CD4-positive, alpha-beta T cell treated with Interleukin-10 for 1 hour (primary cell): ENCODE results near the gene TRABD2A.
A peak's percentile ranks its signal among the peaks of the same experiment; 100 is the strongest.

Experiments
- DNase-seq: peaks from one replicate; pipeline ENCODE4 v3.0.0-alpha.2; 2020

TRABD2A gene

DNA sequence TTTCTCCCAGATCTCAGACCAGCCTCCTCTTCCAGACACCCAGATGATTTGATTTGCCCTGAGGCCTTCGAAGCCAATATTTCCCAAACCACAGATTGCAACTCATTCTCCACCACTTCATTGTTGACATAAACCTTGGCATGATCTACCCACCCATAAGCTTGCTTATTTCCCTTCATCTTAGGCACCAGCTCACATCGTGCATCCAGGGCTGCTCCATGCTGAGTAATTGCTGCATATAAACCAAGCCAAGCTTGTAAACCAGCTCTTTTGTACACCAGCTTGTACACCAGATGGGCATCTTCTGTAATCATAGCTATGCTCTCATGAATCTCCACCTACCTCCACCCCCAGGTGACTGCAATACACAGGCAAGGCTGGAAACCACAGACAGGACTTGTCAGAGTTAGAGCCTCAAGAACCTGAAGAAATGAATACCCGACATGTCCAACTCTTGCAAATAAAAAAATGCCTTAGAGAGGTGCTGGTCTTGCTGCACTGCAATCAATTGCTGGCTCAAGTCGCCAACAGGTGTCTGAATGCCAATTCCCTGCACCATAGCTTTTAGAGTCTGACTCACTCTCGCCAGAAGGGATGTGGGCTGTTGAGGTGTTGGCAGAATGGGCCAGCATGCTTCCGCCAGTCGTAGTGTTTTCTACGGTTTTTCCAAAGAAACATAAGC lies 31.5 kb downstream of the TRABD2A start:
- DNase-seq: peak; percentile 62

DNA sequence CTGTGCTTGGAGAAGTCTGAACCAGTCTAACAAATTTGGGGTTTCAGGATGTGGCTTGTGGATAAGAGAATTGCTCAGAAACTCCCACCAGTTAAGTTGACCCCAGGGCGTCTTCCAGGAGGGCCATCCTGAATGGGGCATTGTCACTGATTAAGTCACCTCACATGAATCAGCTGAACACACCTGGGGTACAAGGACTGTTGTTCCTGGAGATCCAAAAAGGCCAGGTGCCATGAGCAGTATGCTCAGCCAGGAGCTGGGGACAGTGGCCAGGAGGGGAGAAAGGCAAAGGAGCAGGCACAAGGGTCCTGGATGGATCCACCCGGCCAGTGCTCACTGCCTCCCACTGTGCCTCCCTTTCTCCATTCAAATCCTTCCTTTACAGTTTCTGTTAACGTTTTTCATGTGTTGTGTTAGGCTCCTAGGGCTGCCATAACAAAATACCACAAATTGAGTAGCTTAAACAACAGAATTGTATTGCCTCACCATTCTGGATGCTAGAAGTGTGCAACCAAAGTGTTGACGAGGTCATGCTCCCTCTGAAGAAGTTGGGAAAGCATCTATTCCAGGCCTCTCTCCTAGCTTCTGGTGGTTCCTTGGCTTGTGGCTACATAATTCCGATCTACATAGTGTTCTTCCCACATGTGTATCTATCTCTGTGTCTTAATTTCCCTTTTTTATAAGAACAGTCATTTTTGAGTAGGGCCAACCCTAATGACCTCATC lies 33.4 kb downstream of the TRABD2A start:
- no peak for DNase-seq

DNA sequence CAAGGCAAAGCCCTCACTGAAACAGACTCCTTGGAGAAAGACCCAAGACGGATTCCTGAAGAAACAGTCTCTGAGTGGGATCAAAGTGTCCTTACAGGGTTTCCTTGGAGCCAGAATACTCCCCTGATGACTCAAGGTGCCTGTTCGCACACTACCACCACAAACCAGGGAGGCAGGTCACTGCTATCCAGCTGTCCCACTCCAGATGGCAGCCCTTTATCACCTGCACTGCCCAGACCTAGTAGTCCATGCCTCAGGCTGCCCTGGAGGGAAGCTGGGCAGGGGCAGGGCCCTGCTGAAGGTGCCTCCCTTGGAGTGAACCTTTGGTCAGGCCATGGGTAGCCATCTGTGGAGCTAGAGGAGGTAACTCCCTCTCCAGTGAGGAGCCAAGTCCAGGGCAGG lies 34.1 kb downstream of the TRABD2A start:
- DNase-seq: no peak

DNA sequence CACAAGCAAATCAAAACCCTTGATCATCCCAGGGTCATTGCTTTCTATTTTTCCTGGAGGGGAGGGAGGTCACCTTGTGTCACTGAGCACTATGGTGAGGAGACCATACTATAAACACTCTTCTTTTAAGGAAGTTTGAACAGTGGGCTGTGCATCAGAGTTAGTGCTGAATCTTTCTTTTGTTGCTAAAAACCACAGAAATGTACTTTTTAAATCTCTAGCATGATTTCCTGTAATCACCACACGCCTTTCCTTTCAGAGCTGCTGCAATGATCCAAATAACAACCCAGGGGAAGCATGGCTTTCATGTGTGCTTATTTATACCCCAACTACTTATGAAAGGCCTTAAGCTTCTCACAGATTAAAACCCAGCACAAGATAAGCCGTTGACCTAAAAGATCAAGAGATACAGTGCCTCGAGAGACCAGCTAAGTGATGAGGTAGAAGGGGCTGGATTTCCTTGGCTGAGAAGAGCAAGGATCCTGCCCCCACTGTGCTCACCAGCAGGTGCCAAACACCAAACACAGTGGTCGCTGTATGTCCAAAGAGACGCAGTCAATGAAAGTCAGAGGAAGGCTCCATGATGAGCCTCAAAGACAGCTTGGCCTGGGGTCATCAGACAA lies 34.7 kb downstream of the TRABD2A start:
- peak; percentile 83 for DNase-seq

DNA sequence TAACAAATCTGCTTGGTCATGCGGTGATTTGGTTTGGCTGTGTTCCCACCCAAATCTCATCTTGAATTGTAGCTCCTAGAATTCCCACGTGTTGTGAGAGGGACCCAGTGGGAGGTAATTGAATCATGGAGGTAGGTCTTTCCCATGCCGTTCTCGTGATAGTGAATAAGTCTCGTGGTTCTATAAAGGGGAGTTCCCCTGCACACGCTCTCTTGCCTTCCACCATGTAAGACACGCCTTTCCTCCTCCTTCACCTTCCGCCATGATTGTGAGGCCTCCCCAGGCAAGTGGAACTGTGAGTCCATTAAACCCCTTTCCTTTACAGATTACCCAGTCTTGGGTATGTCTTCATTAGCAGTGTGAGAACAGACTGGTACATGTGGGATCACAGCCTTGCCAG lies 36.7 kb downstream of the TRABD2A start:
- DNase-seq: no peak

DNA sequence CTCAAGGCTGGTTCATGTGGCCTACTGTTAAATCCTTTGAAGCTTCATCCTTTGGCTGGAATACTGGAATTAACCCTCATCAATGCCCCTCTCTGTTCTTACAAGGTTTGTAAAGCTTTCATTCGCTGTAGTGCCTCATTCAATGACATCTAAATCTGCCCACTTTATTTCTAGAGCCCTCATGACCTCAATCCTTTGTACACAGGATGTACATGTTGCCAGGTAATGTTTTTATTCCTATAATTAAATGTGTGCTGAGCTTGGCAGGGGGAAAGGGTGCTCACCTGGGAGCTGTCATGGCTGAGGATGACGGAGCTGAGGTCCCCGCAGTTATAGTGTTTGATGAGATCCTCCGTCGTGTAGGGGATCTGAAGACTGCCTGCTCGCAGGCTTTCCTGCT lies 39.3 kb downstream of the TRABD2A start:
- DNase-seq: no peak

DNA sequence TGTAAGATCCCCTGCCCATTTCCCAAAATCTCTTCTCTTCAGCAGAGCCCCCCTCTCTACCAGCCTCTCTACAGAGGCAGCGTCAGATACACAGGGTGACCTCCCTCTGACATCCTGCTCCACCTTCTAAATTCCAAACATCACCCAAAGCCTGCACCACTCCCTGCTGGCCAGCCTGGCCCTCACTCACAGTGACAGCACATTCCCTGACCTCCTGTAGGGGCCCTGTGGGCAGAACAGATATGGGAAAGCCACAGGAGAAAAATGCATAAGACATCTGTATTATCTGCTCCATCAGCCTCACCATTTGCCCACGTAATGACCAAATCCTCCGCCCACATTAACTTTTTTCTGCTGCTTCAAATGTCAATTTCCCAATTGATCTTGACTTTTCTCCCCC lies 40.6 kb downstream of the TRABD2A start:
- DNase-seq: no peak

DNA sequence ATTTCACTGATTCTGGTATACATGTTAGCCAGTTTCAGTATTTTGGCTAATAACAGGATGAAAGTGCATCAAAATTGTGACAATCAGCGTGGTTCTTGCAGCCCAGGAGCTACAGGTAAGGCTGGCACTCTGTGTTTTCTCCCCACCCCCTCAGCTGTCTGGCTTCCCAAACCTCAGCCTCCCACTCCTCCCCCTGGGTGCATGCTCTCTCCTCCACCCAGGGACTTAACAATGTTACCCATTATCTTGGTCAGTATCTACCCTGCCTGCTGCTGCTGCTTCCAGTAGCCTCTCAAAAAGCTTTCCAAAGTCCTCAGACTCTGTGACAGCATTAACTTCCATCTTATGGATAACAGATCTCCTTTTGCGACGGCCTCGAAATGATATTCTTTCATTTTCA lies 41.0 kb downstream of the TRABD2A start:
- no peak for DNase-seq

DNA sequence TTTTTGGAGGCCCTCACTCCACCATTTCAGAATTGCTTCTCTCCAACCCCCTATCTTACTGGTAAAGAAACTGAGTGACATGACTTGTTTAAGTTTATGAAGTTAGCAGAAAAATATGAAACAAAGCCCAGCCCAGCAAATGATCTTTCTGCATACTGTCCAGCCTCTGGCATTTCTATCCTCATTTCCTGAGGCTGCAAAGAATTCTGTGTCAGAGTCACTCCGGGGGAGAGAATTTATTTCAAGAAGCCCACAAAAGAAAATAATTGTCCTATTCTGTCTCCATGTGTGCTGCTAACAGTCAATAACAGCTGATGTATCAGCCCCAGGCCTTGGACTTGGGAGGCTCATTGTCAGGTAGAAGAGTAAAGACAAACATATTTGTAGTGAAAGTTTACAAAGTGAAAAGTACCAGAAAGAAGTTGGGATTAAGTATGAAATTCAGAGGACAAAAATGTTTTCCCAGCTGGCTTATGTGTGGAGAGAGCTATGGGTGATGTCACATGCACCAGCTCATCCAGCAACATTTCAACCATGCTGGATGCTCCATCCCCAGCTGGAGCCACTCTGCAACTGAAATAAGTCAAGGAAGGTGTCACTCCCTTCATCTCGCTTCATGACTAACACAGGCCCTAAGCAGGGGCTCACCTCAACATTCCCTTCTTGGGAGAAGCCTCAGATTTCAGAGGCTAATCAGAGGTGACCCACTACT lies 42.3 kb downstream of the TRABD2A start:
- no peak for DNase-seq

DNA sequence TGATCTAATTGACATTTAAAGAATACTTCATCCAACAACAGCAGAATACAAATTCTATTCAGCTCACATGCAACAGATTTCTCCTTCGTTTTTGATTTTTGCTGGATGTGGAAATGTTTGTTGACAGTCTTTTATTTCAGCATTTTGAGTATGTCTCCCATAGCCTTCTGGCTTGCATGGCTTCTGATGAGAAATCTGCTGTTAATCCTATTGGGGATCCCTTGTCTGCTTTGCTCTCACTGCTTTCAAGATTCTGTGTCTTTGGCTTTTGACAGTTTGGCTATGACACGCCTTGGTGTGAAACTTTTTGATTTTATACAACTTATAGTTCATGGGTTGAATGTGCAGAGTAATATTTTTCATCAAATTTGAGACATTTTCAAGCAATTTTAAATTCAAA lies 44.7 kb downstream of the TRABD2A start:
- DNase-seq: no peak

DNA sequence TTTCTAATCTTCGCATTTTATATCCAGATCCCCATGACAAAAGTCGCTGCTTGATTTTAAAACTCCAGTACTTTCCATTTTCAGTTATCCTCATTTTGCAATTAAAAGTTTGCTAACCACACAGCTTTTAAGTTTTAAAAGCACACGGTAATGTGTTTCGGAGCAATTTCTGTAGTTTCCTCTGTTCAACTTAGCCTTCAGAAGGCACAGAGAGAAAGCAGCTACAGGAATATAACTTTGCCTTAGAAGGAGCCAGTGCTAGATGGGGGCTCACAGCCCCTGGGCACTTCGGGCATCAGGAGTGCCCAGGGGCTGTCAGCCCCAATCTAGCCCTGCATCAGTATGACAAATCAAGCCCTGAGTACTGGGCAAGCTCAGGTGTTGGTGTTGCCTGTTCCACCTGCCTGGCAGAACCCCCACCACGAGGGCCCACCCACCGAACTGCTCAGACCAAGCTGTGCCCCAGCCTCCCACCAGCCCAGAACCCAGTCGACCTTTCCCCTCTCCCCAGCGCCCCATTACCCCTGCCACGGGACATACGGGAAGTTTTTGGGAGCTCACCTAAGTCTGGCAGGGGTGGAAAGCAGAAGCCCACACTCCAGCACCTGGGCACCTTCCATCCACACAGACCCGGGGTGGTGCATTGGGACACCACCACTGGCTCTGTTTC lies 47.3 kb downstream of the TRABD2A start:
- no peak for DNase-seq

DNA sequence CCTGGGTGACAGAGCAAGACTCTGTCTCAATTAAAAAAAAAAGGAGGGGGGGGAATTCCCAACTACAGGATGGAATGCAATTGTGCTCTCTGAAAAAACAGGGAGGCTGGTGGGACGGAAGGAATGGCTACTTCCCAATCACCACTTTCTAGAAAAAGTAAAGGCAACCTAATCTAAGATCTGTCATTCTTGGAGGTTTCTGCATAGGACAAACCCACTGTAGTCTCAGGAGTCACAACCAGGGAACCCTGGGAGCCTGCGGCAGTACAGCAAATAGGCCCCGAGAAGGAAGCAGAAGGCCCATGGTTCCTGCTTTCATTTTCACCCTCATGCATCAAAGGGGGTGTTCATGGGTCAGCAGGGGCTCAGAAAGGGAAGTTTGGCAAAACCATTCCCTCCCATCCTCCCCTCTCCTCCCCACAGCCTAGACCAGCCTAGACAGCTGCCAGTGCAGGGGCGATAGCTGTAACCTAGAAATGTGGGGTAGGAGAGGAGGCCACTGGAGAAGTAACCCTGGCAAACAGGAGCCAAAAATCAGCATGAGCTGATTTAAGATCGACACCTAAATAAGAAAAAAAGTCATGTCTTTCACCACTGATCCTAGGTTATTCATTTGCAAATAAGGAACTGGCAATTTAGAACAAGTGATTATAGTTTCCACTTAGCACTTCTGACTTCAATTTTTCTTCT lies 48.0 kb downstream of the TRABD2A start:
- DNase-seq: peak; percentile 41

DNA sequence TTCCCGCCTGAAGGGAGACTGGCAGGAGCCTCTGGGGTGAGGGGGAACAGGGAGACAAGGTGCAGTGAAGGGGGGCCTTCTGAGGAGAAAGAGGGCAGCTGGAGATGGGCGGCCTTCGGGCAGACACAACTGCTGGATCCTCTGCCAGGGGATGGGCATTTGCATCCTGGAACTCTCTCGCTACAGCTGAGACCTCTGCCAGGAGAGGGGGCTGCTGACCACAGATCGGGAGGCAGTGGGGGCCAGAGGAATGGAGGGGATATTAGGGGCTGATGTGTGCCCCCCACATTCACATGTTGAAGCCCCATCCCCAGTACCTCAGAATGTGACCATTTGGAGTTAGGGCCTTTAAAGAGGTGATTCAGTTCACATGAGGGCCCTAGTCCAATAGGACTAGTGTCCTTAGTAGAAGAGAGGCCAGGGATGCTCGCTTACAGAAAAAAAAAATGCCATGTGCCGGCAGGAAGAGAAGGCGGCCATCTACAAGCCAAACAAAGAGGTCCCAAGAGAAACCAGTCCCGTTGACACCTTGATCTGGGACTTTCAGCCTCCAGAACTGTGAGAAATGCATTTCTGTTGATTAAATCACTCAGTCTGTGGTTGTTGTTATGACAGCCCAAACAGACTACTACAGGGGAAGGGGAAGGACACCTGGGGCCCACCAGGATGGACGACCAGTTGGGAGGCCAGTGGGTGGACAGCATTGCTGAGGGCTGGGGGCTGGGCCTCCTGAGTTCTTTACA lies 50.0 kb downstream of the TRABD2A start:
- no peak for DNase-seq

DNA sequence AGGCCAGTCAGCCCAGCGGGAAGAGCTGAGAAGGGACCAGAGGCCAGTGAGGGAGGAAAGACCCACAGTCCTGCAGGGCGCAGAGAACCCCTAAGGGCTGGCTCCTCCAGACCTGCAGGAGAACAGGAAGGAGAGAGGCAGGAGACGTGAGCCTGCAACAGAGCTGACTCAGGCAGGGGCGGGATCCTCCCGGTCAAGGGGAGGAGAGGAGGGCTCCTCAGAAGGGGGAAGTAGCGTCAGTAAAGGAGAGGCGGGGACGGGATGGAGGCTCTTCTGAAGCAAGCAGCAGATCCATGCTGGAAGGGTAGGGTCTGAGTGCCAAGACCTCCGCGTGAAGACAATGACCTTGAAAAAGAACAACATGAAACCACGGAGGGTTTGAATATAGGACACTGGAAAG lies 50.8 kb downstream of the TRABD2A start:
- DNase-seq: no peak

DNA sequence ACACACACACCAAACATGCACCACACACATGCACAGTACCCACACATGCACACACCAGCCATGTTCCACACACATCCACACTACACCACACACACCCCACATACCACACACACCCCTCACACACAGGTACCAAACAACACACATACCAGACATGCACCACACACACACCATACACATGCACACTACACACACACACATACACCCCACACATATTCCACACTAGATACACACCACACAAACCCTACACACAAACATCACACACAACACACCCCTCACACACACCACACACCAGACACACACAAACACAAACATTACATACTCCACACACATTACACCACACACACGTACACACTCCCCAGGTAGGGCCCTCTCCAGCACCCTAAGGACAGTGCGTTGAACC lies 51.2 kb downstream of the TRABD2A start:
- DNase-seq: no peak

DNA sequence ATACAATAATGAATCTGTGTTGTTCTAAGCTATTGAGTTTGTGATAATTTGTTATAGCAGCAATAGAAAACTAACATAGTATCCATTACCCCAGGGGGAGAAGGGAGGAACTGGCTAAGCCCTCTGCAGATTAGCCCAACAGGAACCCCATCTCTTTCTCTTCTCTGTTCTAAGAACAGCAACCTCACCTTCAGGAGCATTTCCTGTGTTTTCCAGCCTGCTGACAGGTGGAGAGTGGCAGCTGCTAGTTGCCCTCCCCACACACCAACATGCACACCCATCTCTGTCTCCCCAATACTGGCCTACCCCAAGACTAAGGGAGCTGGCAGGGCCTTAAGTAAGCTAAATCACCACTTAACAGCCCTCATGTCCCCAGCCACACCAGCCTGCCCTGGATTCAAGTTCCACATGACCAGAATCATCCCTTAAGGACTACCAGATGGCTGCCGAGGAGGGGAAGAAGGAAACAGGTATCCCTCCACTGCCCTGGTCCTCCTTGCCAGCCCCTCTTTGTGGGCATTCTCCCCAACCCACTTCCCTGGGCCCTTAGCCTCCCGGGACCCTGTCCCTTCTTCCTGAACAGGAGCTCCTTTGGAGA lies 52.8 kb downstream of the TRABD2A start:
- no peak for DNase-seq

DNA sequence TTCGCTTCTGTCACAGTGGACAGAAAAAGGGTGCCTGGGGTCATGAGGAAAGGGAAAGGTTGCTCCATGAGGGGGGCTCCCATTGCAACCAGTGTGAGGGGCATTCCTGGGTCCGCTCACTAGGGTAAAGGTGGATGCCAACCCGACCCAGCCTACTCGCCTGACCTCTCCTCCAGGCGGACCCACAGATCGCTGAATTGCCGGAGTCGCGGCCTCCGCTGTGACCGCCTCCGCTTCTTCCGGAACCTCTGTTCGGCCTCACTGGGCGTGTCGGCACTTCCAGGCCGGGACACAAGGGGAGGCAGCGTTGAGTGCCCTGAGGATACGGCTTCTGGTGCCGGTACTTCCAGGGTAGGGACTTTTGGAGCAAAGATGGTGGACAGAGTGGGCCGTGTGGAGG lies 57.1 kb downstream of the TRABD2A start:
- no peak for DNase-seq

DNA sequence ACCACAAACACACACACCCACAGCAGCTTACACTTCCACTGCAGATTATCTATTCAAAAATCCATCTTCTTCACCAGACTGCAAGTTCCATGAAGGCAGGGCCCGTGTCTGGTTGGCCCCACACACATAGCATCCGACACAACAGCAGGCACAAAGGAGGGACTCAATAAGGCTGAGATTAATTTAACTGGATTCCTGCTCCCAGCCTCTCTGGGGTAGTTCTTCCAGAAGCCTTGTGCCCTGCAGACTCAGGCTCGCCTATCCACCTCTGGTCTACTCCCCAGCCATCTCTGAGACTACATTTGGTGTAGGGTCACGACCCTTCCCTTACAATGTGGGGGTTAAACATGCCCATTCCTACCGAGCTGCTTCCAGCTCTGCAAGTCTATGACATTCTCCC lies 57.7 kb downstream of the TRABD2A start:
- DNase-seq: no peak

DNA sequence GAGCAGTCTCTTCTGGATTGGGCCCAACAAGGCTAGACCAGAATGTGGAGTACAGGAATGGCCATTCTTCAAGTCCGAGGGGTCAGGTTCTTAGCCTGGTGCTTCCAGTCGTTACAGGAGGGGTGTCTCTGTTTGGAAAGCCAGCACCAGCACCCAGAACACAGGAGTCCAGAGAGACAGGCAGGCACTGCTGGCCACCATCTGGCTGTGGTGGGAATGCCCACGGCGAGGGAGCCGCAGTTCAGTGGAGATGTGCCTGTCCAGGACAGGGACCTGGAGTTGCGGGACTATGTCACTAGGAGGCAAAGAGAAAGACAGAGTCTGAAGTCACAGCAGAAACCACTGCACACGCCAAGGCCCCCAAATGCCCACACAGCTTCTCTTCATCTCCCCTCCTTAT lies 59.1 kb downstream of the TRABD2A start:
- DNase-seq: no peak

DNA sequence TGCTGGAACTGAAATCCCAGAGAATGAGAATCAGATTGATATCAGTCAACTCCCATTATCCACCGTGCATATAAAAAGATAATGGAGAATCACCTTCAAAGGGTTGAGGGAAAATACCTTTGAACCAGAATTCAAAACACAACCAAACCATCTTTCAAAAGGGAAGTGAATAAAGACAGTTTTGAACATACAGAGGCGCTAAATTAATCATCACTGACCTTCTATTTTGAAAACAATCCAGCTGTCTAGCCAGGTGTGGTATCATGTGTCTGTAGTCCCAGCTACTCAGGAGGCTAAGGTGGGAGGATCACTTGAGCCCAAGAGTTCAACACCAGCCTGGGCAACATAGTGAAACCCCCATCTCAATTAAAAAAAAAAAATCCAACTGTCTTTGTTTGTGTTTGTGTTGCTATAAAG lies 63.6 kb downstream of the TRABD2A start:
- DNase-seq: no peak

DNA sequence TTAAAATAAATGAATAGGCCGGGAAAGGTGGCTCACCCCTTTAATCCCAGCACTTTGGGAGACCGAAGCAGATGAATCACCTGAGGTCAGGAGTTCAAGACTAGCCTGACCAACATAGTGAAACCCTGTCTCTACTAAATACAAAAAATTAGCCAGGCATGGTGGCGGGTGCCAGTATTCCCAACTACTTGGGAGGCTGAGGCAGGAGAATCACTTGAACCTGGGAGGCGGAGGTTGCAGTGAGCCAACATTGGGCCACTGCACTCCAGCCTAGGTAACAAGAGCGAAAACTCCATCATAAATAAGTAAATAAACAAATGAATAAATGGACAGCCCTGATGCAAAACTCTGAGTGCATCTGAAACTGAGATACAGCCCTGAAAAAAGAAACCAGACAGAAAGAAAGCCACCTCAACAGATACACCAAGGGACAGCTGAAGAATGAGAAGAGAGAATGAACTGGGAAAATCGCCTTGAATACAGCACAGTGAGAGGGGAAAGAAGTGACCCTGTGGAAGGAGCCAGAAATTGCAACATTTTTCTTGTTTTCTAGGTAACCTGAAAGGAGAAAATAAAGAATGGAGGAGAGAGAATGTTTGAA lies 64.4 kb downstream of the TRABD2A start:
- no peak for DNase-seq
